Measurements from ENCODE around the gene CIART.
"Not testable (repeated sequence)": the region's sequence is repeated elsewhere in the genome, so short reads cannot be mapped to it uniquely, and the experiment has no call there.

The CIART gene

DNA sequence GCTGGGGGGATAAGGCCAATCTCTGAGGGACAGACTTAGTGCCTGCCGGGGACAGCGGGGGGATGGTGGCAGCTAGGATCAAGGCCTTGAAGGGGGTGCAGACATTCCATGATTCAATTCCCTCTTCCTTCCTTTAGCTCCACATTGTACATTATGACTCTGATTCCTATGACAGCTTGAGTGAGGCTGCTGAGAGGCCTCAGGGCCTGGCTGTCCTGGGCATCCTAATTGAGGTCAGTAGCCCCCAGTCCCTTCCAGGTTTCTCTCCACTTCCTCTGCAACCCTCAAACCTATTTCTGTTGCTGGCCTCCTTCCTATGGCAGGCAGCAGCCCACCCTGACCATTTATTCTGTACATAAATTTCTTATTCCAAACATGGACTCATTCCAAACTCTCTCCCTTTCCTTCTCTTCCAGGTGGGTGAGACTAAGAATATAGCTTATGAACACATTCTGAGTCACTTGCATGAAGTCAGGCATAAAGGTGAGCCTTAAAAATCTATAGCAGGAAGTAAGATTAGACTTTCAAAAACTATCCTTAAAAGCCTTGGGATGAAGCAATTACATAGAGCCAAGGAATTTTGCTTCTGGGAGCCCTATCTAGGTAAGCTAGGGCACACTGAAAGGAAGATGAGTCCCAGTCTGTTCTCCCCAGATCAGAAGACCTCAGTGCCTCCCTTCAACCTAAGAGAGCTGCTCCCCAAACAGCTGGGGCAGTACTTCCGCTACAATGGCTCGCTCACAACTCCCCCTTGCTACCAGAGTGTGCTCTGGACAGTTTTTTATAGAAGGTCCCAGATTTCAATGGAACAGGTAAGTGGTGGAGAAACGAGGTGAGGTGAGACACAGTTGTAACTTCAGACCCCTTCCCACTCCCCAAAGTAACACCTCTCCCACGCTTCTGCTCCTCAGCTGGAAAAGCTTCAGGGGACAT lies 19.7 kb upstream of the CIART start:
- DNase-seq: no peak

DNA sequence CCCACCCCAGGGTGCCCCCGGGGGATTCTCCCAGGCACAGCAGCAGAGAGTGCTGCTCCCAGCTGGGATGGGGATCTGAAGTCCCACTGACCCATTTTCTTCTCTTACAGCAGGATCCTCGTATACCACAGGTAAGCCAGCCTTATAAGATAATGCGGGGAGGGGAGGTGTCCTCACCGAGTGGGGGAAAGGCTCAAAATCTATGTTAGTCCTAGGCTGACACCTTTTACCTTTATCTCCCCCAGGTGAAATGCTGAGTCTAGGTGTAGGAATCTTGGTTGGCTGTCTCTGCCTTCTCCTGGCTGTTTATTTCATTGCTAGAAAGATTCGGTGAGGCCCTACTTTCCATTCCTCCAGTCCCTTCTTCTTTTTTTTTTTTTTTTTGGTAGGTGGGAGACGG lies 18.8 kb upstream of the CIART start:
- no peak for DNase-seq

DNA sequence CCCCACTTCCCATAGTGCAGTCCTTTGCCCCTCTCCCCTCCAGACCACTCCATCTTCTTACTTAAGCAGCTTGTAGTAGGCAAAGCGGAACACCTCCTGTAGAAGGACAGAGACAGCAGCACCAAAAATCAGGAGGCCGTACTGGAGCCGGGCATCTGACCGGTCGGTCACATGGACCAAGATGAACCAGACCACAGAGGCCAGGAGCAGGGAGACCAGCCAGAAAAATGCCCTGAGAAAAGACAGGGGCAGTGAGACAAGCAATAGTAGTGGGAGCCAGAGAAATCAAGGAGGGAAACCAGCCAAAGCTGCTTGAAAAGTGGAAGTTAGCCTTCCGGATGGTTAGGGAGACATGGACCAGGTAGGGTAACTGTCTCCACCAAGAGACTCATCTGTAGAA lies 14.5 kb upstream of the CIART start:
- no peak for DNase-seq

DNA sequence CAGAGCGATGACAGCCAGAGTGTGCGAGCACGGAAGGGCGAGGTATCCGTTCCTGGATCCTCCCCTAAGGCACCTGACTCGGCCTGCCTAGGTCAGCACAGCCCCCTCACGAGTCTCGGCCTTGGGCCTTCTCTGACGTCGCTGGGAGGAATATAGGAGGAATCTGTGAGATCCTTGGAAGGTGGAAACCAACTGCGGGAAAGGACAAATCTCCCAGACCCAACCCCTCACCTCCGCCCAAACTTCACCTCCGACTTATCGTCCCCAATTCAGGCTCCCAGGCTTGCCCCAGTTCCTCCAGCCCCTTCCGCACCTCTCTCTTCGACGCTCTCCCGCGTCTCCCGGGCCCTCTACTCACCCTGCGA lies 14.0 kb upstream of the CIART start:
- peak; percentile 49 for DNase-seq

DNA sequence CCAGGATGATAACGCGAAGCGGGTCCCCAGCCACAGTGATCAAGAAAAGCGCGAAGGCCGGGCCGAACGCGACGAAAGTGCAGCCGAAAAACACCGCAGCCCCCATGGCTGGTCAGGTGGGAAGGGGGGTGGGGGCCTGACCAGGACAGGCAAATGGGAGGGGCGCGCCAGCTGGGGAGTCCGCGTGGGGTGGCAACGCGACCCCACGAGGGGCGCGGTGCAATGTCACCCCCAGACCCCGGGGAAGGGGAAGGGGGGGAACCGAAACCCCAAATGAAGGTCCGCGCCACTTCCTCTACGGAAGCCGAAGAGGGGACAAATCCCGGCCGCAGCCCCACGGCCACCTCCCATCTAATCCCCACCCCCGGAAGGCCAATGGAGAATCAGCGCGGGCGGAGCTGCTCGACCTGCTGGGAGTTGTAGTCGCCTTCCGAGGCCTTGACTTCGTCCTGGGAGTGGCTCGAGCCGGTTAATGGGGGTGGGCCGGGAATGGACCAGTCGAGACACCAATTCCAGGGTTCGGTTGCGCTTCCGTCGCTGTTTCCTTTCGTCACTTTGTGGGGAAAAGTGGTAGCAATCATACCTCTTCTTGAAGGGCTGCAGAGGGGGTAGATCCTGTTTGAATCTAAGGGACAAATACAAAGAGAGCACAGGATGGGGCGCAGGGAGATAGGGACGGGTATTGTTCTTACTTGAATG lies 13.5 kb upstream of the CIART start, which contains the start of gene APH1A:
TSS of gene APH1A (minus strand) at position 312 of the 699 bp plus-strand sequence. CDS start at position 106, 206 bp downstream.
- peak; percentile 99 for DNase-seq

DNA sequence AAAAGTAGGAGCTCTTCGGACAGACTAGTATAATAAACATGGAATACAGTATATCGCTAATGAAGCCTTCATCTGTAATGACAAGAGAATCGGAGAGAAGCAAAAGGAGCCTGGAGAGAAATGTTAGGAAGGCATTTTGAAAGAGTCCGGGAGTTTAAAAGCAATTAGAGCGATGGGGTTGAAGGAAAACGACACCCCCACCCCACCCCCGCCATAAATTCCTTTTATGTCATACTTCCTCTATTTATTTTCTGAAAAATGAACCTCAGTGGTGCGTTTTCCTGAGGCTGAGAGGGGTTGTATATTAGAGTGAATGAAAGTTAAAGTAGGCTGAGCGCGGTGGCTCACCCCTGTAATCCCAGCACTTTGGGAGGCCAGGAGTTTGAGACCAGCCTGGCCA lies 12.9 kb upstream of the CIART start:
- no peak for DNase-seq

DNA sequence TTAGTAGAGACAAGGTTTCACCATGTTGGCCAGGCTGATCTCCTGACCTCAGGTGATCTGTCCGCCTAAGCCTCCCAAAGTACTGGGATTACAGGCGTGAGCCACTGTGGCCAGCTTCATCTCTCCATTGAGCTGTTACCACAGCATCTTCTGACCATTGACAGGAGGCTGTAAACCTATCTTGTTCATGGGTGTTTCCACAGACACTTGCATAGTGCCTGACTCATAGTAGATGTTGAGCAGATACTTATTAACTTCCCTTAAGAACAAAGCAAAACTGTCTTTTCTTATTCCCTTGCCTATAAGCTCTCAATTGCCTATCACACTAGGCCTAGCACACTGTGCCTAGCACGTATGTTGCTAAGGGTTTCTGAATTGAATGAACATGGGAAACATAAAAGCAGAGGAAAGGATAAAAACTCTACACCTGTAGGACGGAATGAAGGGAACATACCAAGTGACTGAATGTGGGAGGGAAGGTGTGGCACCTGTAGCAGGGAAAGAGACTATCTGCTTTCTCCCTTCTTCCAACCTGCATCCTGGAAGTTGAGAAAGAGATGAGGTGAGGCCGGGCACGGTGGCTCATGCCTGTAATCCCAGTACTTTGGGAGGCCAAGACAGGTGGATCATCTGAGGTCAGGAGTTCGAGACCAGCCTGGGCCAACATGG lies 10.9 kb upstream of the CIART start:
- no peak for DNase-seq

DNA sequence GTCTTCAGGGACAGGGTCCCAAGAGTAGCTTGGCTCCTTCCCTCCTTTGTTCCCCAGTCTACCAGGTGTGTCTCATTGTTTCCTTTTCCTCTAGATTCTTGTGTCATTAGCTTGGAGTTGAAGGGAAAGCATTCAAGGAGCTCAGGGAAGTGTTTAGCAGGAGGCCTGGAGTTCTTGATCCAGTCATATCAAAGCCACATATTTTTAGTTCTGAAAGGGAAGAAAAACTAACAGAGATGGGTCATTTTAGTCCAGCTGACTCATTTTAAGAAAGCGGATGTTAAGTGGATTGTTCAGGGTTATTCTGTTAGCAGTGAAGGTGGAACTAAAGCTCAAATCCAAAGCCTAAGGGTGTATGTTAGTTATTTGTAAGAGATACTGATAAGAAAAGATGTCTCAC lies 9.0 kb upstream of the CIART start:
- DNase-seq: no peak

DNA sequence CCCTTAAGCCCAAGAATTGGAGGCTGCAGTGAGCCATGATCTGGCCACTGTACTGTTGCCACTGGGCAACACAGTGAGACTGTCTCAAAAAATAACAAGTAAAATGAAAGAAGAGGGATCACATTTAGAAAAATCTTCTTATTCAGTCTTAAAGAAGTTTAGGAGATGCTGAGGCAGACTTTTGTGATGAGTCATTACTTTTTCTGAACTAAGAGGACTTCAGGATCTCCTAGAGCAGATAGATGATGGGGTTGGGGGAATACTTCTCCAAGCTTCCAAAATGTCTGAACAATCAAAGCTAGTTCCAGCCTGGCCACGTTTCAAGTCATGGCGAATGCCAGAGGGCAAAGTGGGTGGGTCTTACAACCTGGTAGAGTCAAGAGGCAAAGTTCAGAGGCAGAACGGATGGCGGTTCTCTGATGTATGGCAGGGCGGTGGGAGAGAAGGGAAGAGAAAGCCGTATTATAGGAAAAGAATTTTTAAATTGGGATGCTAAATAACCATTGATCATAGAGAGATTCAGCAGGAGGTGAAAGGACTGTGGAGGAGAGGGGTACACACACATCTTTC lies 2.1 kb upstream of the CIART start:
- no peak for DNase-seq

DNA sequence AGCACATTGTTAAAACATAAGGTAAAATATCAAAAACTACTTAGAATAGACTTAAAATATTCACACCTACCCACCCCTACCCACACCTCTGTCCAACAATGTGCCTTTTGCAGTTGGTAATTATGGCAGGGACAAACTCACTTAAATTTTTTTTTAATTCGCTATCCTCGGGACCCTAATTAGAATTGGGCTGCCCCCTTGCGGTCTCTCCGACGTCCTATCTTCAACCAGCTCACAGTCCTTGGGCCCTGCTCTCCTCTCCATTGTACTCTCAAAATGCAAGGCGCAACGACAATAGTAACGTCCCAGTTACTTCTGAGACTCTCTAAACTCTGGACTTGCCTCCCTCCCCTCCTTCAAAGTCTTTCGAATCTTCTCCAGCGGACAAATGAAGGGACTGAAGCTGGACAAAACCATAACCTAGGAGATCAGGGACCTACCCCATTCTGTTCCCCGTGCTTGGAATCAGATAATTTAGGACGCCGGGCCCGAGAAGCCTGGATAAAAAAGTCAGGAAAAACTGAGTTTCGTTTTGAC lies 1.1 kb upstream of the CIART start:
- peak; percentile 82 for DNase-seq

DNA sequence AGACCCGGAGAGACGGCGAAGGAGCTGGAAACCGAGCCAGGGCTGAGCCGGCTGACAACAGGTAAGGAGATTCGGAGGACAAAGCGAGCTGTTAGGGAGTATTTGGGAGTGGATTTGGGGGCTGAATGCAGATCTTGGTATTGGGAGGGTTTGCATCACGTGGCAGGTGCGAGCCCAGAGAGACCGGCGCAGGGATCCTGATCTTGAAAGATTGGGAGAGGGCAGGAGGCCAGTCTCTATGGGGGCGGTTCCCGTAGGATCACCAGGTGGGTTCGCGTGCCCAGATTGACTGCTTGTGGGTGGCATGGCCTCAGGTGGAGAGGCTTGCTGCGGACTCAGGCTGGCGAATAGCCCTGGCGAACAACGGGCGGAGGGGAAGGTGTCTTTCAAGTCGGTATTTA lies 204 bp downstream of the CIART start:
- DNase-seq: no peak

DNA sequence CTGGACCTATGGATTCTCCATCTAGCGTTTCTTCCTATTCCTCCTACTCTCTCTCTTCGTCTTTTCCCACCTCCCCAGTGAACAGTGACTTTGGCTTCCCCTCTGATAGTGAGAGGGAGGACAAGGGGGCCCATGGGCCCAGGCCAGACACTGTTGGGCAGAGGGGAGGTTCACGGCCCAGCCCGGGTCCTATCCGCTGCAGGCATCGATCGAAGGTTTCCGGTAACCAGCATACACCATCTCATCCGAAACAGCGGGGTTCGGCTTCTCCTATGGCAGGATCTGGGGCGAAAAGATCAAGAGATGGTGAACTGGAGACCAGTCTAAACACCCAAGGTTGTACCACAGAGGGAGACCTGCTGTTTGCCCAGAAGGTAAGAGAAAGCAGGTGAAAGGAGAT lies 906 bp downstream of the CIART start:
- no peak for DNase-seq

DNA sequence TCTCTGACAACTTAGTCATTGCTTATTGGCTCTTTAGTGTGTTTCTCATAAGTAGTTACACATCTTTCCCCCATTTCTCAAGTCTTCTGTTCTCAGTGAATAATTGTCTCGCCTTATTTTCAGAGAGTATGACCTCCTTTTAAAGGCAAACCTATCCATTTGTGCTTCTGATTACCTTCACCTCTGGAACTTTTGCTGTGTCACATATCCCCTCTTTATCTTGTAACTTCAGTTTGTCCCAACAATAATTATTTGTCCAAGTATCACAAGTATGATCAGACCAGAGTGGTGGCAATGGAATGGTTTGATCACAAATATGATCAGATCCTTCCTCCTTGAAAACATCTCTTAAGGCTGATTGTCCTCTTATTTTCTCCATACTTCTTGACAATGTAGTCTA lies 6.0 kb downstream of the CIART start:
- DNase-seq: no peak

DNA sequence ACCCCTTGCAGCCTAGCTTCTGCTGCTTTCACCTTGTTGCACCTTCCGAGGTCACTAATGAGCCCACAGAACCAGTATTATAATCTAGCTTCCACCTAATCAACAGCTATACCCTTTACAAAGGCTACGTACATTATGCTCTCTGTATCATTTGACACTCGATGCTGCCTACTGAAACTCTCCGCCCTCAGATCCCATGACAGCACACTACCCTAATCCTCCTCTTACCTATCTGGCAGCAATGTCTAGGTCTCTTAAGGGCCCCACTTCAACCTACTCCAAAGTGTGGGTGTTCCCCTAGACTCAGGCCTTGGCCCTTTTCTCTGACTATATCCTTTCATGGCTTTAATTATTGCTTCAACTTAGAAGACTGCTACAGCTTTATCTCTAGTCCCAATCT lies 6.5 kb downstream of the CIART start:
- DNase-seq: no peak

DNA sequence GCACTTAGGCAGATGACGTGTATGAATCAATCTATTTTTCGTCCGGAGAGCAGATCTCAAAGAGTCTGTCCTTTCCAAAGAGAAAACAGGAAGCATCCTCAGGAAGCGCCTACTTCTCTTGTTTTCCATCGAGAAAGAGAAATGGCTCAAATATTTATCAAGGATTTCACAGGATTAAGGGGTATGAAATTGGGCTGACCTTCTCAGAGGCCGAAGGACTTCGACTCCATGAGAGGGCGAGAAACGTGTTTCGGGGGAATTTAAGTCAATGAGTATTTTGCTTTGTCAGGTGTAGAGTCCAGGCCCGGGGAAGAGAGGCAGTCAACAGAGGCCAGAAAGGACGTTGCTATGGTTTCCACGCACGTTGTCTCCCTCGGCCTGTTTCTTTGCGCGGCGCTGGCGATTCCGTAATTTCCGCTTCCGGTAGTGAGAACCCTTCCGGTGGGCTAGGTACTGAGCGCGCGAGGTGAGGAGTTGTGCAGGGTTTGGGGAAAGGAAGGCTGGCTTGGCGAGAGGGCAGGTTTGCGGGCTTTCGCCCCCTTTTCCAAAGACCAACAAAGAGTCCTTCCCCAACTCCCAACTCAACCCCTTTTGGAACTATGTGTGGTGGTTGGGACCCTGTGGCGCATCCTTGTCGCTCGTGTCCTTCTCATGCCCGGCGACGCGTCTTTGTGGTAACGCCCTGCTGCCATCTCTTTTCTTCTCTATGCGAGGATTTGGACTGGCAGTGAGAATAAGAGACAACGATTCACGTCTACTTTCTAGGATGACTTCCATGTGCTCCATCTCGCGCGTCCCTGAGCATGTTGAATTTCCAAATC lies 11.3 kb downstream of the CIART start, which contains the start of gene MRPS21:
TSS of gene MRPS21 (plus strand) at position 429 of the 821 bp plus-strand sequence. CDS start 506 bp downstream, outside the sequence.
- peak; percentile 98 for DNase-seq

DNA sequence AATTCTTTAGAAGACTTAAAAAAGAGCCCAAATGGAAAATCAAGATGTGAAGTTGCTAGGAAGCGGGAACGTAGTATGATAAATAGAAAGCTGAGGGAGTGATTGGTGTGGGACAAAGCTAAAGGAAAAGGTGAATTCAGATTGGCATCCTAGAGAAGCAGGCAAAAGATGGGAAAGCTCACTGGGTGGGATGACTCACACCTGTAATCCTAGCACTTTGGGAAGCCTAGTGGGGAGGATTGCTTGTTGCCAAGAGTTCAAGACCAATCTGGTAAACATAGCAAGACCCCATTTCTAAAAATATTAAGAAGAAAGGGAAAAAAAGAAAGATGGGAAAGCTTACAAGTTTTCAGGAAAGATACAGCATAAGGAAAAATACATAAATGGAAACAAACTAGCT lies 13.1 kb downstream of the CIART start:
- no peak for DNase-seq

DNA sequence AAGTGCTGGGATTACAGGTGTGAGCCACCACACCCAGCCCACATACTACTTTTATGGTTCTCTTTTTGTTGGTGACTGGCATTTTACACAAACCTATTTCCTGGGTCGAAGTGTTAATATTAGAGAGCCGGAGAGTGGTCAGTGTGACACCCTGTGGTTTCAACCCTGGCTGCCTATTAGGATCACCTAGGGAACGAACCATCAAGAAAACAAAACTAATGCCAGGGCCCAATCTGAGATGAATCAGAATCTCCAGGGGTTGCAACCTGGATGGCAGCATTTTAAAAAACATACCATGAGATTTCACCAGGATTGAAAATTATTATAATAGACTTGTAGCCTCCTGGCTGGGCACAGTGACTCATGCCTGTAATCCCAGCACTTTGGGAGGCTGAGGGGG lies 17.4 kb downstream of the CIART start:
- DNase-seq: no peak

DNA sequence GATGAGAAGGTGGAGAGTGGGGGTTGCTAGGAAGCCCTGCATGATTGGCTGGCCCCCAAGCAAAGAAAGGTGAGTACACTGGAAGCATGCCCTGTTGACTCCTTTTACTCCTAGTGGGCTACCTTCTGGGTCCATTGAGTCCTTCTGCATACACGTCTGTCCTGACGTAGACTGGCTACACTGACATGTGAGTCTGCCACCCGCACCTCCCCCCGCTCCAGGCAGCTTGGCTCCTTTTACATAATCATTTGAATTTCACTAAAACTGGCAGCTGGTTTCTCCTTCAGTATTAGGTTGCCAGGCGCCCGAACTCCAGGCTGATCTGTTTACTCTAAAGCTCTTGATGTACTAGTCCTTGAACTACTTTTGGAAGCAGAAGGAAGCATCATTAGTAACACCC lies 20.0 kb downstream of the CIART start:
- DNase-seq: no peak

DNA sequence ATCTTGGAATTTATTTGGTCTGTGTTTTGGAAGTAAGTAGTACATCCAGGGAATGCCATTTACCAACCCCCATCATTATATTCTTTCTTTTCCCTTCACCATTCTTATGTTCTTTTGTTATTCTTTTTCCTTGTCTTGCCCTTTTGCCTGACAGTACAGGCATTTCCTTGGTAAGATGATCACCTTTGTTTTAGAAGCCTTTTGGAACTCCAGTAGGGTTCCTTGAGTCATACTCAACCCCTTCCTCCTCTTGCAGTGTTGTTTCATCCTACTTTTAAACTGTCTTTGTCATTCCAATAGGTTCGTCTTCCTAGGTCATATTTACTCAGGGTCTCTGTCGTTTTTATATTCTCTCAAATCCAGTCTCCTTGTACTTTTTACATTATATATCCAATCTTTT lies 20.5 kb downstream of the CIART start:
- DNase-seq: no peak

DNA sequence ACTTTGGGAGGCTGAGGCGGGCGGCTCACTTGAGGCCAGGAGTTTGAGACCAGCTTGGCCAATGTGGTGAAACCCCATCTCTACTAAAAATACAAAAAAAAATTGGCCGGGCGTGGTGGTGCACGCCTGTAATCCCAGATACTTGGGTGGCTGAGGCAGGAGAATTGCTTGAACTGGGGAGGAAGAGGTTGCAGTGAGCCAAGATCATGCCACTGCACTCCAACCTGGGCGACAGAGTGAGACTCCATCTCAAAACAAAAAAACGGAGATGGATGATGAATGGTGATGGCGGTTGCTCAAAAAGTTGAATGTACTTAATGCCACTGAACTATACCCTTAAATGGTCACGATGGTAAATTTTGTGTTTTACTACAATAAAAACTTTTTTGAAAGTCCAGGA lies 26.2 kb downstream of the CIART start:
- not testable (repeated sequence) for DNase-seq

DNA sequence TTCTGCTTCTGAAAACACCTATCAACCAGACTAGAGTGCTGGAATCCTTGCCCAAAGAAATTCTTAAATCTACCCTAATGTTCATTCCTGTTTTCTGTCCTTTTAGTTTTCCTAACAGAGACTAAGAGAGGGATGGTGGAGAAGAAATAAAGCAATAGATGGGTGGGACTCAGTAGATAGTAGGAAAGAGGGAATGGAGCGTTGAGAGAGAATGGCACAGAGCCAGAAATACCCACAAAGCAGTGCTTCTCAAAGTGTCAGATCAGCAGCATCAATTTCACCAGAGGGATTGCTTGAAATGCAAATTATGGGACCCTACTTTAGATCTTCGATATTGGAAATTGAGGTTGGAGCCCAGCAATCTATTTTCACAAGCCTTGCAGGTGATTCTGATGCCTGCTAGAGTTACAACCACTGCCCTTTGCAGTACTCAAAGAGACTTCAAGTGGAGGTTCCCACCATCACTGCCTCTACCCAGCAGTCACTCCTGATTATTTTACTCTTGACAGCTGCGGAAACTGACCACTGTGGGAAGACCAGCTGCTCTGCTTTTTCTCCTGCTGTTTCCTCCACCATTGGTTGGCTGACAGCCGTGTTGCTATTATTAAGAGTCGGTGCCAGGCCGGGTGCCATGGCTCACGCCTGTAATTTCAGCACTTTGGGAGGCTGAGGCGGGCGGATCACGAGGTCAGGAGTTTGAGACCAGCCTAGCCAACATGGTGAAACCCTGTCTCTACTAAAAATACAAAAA lies 27.6 kb downstream of the CIART start:
- peak; percentile 52 for DNase-seq

Measured in NCI-H82 (cell line).